Progenitor cell of endocrine pancreas (in vitro differentiated cells): ENCODE data around the gene FAM131B. TPM values are rescaled to one million over a fixed set of nuclear protein-coding genes. Genes with fewer than 3 reads are reported as not detected.
A peak's percentile ranks its signal among the peaks of the same experiment; 100 is the strongest.

Experiments used
- DNase-seq: peaks from one replicate; pipeline ENCODE4 v3.0.0; 2021; ENCODE audit warnings: low spot score; ENCODE audit not compliant: unreplicated experiment
- H3K27ac Mint-ChIP-seq: 2 replicates; pipeline ENCODE4 v1.8.0; 2021; ENCODE audit warnings: mild to moderate bottlenecking, moderate library complexity, mixed read lengths
- H3K27me3 Mint-ChIP-seq: 2 replicates; pipeline ENCODE4 v1.8.0; 2021; ENCODE audit warnings: mixed read lengths
- H3K36me3 Mint-ChIP-seq: 2 replicates; pipeline ENCODE4 v1.8.0; 2022; ENCODE audit warnings: mixed read lengths; ENCODE audit not compliant: insufficient read depth
- H3K4me1 Mint-ChIP-seq: 2 replicates; pipeline ENCODE4 v1.8.0; 2021; ENCODE audit warnings: low read depth, mixed read lengths
- H3K4me3 Mint-ChIP-seq: 2 replicates; pipeline ENCODE4 v1.8.0; 2021; ENCODE audit warnings: low read depth, mild to moderate bottlenecking, moderate library complexity, mixed read lengths
- H3K9me3 Mint-ChIP-seq: 2 replicates; pipeline ENCODE4 v1.8.0; 2021; ENCODE audit warnings: low read depth, mixed read lengths
- CTCF ChIP-seq: fragments of 200-600 bp; sonication (generic); IDR thresholded peaks from one replicate; pipeline ENCODE4 v1.5.0; 2021; ENCODE audit warnings: antibody characterized with exemption, mild to moderate bottlenecking; ENCODE audit not compliant: unreplicated experiment
- total RNA-seq: library from RNA; stranded (reverse); gene quantifications from 2 replicates; pipeline ENCODE4 v1.2.1, GENCODE V29; 2021

FAM131B gene
- total RNA-seq, 1 donor from 2014 or later, result 2.3 TPM

GRCh38 chr7:143385891-143386781 lies 23.6 kb upstream of the FAM131B start:
- no peak for DNase-seq
- Mint-ChIP-seq H3K9me3 (no peaks in the 10 kb centered on the region), H3K36me3 (peaks cover 10% of the 10 kb centered on the region), H3K27ac (no peak overlapping the region), H3K27me3 (no peaks in the 10 kb centered on the region), H3K4me1 (peaks cover 6% of the 10 kb centered on the region), H3K4me3 (no peak overlapping the region)
- no peak for TF ChIP-seq CTCF

GRCh38 chr7:143384661-143385631 lies 22.4 kb upstream of the FAM131B start:
- H3K9me3 Mint-ChIP-seq, result no peaks in the 10 kb centered on the region
- H3K36me3 Mint-ChIP-seq, result peaks cover 5% of the 10 kb centered on the region
- H3K4me3 Mint-ChIP-seq, result no peak overlapping the region
- H3K4me1 Mint-ChIP-seq, result peaks cover 7% of the 10 kb centered on the region
- TF ChIP-seq CTCF, result no peak
- no peaks in the 10 kb centered on the region for H3K27me3 Mint-ChIP-seq
- DNase-seq, result no peak
- H3K27ac Mint-ChIP-seq, result no peak overlapping the region

- no peaks in the 10 kb centered on the region for H3K9me3 Mint-ChIP-seq
- TF ChIP-seq CTCF, result no peak
- no peak overlapping the region for H3K4me3 Mint-ChIP-seq
- H3K27ac Mint-ChIP-seq, result no peak overlapping the region
- DNase-seq, result no peak
- no peaks in the 10 kb centered on the region for H3K27me3 Mint-ChIP-seq
- H3K36me3 Mint-ChIP-seq, result peaks cover under 1% of the 10 kb centered on the region
- H3K4me1 Mint-ChIP-seq, result peaks cover 15% of the 10 kb centered on the region
Observed at GRCh38 chr7:143384148-143384547, 21.6 kb upstream of the FAM131B start.

GRCh38 chr7:143383642-143383957 lies 21.1 kb upstream of the FAM131B start:
- peaks cover 19% of the 10 kb centered on the region for H3K4me1 Mint-ChIP-seq
- DNase-seq, result no peak
- no peaks in the 10 kb centered on the region for H3K9me3 Mint-ChIP-seq
- no peaks in the 10 kb centered on the region for H3K27me3 Mint-ChIP-seq
- H3K27ac Mint-ChIP-seq, result no peak overlapping the region
- TF ChIP-seq CTCF, result no peak
- H3K36me3 Mint-ChIP-seq, result no peaks in the 10 kb centered on the region
- H3K4me3 Mint-ChIP-seq, result peak overlapping the region; percentile 11
